HG02571 (cell line): Measurements from ENCODE around the gene DHX35.
"Not testable (repeated sequence)": the region's sequence is repeated elsewhere in the genome, so short reads cannot be mapped to it uniquely, and the experiment has no call there.

Source experiments
- ATAC-seq: cut with Tn5 transposase; IDR thresholded peaks from one replicate; pipeline ENCODE4 v1.9.1; 2021; ENCODE audit warnings: mild to moderate bottlenecking, moderate library complexity; ENCODE audit not compliant: unreplicated experiment

The DHX35 gene

GRCh38 chr20:38975539-38976120 is 13.5 kb downstream of the DHX35 start:
- no peak for ATAC-seq

- ATAC-seq: no peak
These were observed 17.3 kb downstream of the DHX35 start for GRCh38 chr20:38979434-38979833.

- ATAC-seq: no peak
These were observed 17.7 kb downstream of the DHX35 start for GRCh38 chr20:38979842-38980241.

- no peak for ATAC-seq
These were observed 20.1 kb downstream of the DHX35 start for GRCh38 chr20:38982291-38982690.

- no peak for ATAC-seq
These were observed 22.9 kb downstream of the DHX35 start for GRCh38 chr20:38985060-38985459.

GRCh38 chr20:38985603-38986170 is 23.5 kb downstream of the DHX35 start:
- no peak for ATAC-seq

- ATAC-seq: no peak
These were observed 24.5 kb downstream of the DHX35 start for GRCh38 chr20:38986663-38987062.

GRCh38 chr20:38987777-38988176 is 25.6 kb downstream of the DHX35 start:
- peak; percentile 84 for ATAC-seq

GRCh38 chr20:38990728-38991127 is 28.6 kb downstream of the DHX35 start:
- no peak for ATAC-seq

GRCh38 chr20:38991814-38992704 is 29.9 kb downstream of the DHX35 start:
- ATAC-seq: no peak

- no peak for ATAC-seq
These were observed 33.4 kb downstream of the DHX35 start for GRCh38 chr20:38995536-38996044.

- ATAC-seq: not testable (repeated sequence)
These were observed 34.7 kb downstream of the DHX35 start for GRCh38 chr20:38996866-38997265.

- ATAC-seq: peak; percentile 67
These were observed 35.5 kb downstream of the DHX35 start for GRCh38 chr20:38997622-38998021.

GRCh38 chr20:38999217-38999616 is 37.1 kb downstream of the DHX35 start:
- no peak for ATAC-seq

- no peak for ATAC-seq
These were observed 38.1 kb downstream of the DHX35 start for GRCh38 chr20:38999965-39000910.

GRCh38 chr20:39004508-39004907 is 42.4 kb downstream of the DHX35 start:
- no peak for ATAC-seq

GRCh38 chr20:39009348-39009747 is 47.2 kb downstream of the DHX35 start:
- ATAC-seq: no peak

GRCh38 chr20:39010496-39010895 is 48.4 kb downstream of the DHX35 start:
- ATAC-seq: no peak

GRCh38 chr20:39013662-39014109 is 51.5 kb downstream of the DHX35 start:
- no peak for ATAC-seq

- no peak for ATAC-seq
These were observed 53.9 kb downstream of the DHX35 start for GRCh38 chr20:39016041-39016440.

- ATAC-seq: no peak
These were observed 54.4 kb downstream of the DHX35 start for GRCh38 chr20:39016506-39016905.
